Stimulated activated naive CD8-positive, alpha-beta T cell treated with anti-CD3 and anti-CD28 coated beads, Interleukin-15, Interleukin-2, amounts not matched to agents 100 U/mL and 50 U/mL, for 24 hours (primary cell): ENCODE results near the gene IQCK.

Experiments
- ATAC-seq: fragments of 150-1000 bp; cut with Tn5 transposase; one replicate; pipeline ENCODE4 v1.10.0; 2021
- DNase-seq: peaks from one replicate; pipeline ENCODE4 v3.0.0; 2021

The IQCK gene

DNA sequence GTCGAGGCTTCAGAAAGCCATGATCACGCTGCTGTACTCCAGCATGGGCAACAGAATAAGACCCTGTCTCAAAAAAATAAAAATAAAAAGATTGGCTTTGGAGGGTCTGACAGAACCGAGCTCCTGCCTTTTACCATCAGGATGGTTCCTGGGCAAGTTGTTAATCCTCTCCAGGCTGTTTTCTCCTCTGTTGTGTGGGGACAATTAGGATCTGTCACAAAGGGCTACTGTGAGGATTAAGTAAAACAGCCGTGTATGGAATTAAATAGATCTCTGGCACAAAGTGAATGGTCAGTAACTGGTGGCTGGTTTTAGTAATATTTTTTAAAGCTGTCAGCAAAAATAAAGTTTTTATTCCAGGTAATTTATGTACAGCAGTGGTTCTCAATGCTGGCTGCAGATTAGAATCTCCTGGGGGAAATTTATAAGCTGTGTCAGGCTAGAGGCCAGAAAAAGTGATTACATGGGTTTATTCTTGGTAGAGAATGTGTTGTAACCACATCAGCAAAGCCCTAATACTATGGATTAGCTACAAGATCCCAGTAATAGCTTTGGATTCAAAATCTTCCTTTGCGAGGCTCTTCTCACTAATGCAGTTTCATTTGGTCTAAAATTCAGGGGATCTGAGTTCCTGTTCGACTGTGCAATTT is 119.4 kb downstream of the IQCK start:
- no peak for ATAC-seq

GRCh38 chr16:19837984-19838707 is 120.1 kb downstream of the IQCK start:
- DNase-seq (no peak), ATAC-seq (no peak)

More for the DNA sequence above, 119.4 kb downstream of the IQCK start:
- DNase-seq, result no peak

- DNase-seq (no peak), ATAC-seq (no peak)
These were observed 122.5 kb downstream of the IQCK start for GRCh38 chr16:19840524-19841110.

- ATAC-seq, result no peak
- DNase-seq, result no peak
These were observed 123.1 kb downstream of the IQCK start for GRCh38 chr16:19841184-19841583.

DNA sequence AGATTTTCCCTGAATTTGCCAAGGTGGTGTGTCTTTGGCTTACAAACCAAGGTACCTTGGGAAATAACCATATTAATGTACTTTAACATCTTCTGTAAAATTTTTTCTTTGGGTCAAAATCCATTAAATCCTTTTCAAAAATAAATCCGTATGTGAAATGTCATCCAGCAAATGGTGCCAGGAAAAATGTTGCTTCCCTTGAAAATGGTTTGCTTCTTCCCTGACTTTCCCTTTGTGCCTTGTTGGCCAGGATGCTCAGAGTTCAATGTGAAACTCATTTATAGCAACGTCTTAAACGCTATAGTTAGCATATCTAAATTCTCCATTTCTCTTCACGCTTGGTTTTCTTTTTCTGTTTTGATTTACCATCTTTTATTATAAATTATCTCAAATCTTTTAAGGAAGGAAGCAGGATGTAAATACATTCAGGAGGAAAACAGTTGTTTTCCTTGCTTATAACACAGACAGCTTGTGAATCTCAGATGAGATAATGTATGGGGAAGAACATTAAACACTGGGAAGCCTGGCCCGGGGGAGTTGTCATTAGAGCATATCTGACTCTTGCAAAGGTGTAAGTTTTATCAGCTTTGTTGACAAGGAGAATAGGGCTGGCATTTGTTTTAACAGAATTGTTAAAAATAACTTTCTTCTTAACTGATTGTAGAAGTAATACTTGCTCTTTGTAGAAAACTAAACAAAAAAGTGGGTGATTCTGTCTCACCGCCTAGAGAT is 124.5 kb downstream of the IQCK start:
- ATAC-seq (no peak), DNase-seq (no peak)

- ATAC-seq, result no peak
- DNase-seq, result no peak
These were observed 125.3 kb downstream of the IQCK start for GRCh38 chr16:19843371-19843770.

- DNase-seq (no peak), ATAC-seq (no peak)
These were observed 127.0 kb downstream of the IQCK start for GRCh38 chr16:19844945-19845641.

DNA sequence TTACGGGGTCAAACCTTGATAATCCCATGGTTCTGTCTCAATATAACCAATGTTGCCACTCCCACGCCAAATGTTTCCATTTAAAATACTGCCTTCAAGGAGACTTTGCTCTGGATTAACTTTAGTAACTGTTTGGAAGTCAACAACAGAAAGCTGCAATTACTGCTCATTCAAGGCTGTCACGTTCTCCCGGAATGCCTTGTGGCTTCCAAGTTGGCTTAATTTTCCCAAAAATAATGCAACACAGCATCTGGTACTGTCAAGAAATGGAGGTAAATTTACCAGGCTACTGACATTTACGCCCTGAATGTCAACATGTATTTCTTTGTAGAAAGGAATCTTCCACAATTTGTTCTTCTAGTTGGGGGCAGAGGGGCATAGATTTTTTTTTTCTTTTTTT is 128.4 kb downstream of the IQCK start:
- no peak for DNase-seq
- ATAC-seq, result no peak

DNA sequence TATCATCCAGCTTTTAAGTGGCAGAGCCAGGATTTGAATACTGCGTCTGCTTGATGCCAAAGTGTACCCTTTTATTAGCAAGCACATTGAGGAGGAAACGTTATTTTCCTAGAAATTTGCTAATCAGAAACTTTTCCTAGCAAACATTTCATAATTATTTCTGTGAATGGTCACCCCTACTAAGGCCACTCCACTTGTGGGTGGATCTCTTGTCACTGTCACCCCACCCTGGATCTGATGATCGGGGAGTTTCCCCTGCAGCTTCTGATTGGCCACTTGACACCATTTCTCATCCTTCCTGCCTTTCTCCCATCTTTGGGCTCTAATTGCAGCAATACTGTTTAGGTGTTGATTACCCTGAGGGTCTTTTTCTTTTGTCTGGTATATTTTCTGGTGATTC is 130.7 kb downstream of the IQCK start:
- no peak for ATAC-seq
- DNase-seq, result no peak

GRCh38 chr16:19850131-19850817 is 132.2 kb downstream of the IQCK start:
- ATAC-seq, result no peak
- DNase-seq, result no peak

- ATAC-seq, result no peak
- DNase-seq, result no peak
These were observed 133.4 kb downstream of the IQCK start for GRCh38 chr16:19851476-19851875.

DNA sequence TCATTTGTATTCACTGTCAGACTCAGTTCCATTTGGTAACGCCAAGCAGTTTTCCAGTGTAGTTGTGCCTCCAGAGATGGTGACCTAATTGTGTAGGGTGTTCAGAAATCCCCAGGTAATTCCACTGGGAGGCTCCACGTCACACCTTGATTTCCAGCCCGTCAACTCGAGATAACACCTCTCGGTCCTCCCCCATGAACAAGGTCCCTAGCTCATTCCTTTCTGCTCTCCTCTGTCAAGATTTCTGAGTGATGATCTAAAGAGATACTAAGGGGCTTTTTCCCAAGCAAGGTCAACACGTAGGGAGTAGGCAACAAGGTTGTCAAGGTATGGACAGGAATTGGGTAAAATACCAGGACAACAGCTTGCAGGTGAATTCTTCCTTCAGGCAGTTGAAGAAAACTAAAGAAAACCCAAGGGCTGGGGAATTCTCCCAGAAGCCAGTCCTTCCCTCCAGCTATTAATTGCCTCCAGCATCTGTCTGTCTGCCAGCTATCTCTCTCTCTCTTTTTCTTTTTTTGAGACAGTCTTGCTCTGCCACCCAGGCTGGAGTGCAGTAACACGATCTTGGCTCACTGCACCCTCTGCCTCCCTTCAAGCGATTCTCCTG is 135.2 kb downstream of the IQCK start:
- DNase-seq (no peak), ATAC-seq (no peak)

- no peak for ATAC-seq
- no peak for DNase-seq
These were observed 135.9 kb downstream of the IQCK start for GRCh38 chr16:19853742-19854542.

GRCh38 chr16:19854543-19854876 is 136.4 kb downstream of the IQCK start:
- DNase-seq (no peak), ATAC-seq (no peak)

DNA sequence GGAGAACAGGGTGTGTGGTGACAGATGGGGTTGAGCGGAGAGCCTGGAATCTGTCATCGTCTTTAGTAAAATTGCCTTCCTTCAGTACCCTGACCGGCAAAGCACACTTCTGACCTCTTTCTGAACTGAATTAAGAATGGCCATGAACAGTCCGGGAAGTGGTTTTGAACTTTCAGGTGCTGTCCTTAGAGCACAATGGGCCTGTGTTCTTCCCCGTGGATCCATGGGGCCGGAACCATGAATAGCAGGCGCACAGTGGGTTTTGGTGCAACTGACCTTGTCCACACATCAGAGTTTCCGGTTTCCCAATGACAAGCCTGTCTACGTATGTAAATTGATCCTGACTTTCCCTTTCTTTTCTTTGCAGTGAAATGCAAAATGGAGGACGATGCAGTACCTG is 138.0 kb downstream of the IQCK start:
- no peak for ATAC-seq
- DNase-seq, result no peak

DNA sequence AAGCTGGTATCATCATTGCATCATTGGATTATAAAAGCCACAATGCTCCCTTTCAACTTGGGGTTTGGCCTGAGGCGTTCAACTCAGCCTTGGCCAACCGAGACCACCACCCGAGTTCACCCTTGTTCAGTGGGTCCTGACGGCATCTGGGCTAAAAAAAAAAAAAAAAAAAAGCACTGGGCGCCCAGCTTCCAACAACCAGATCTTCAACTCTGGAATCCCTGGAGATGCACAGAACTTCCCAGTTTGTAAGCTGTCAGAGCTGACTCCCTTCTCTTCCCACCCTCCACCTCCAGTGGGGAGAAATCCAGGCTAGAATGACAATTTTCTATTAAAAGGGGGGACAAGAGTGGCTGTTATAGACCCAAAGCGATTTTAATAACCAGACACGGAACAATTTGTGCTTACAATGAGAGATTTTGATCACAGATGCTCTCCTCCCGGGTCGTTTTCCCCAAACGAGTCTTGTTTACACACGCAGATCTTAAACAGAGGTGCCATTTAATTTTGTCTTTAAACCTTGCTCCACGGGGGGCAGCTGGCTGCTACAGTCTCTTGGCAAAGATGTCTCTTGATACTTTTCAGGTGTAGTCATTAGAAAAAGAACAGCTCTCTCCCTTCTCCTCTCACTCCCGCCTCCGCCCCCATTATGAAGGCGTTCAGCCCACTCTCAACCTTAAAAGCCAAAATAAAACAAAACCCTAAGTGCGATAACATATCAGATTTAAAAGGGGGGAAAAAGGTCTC is 139.7 kb downstream of the IQCK start:
- no peak for DNase-seq
- no peak for ATAC-seq

- DNase-seq, result no peak
- no peak for ATAC-seq
These were observed 140.4 kb downstream of the IQCK start for GRCh38 chr16:19858340-19859018.

DNA sequence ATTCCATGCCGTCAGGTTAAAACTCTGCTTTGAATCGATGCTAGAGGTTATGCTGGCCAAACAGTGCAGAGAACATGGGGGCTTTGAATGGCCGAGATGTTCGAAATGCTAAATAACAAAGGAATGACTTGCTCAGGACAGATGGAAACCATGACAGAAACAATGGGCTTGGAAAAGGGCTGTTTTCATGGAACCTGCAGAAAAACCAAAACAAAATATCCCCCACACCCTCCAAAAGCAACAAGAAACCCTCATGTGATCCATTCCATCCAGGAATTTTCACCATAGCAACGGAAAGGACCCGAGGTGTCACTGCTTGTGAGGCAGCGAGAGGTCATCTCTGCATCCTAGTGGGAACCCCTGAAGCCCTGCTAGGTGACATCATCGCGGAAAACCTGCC is 141.1 kb downstream of the IQCK start:
- no peak for ATAC-seq
- DNase-seq, result no peak

DNA sequence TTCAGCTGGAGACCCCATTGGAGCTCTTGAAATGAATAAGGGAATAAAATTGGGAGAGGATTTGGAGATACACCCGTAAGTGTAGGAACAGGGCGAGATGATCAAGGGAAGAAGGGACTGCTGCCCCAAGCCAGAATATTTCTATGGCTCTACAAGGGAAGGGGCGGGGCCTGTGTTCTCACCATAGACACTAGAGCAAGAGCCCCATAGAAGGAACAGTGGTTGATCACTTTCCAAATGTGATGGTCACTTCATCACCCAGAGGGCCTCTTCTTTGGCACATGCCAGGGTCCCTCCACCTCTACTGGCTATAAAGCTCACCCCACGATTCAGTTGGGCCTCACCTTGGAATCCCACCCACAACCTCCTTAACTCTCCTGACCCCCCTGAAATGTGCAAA is 141.5 kb downstream of the IQCK start:
- DNase-seq (no peak), ATAC-seq (no peak)
